GM12872 (cell line): Measurements from ENCODE around the gene LRPAP1.

Source experiments
- CTCF ChIP-seq: IDR thresholded peaks from 3 replicates; pipeline ENCODE4 v1.5.1; 2011; ENCODE audit warnings: low read depth, mild to moderate bottlenecking, low read length, moderate library complexity; ENCODE audit not compliant: insufficient read depth

The LRPAP1 gene

GRCh38 chr4:3521621-3522325, 10.4 kb downstream of the LRPAP1 start:
- no peak for TF ChIP-seq CTCF

GRCh38 chr4:3520796-3521600, 11.2 kb downstream of the LRPAP1 start:
- TF ChIP-seq CTCF, result no peak

GRCh38 chr4:3520276-3520675, 11.9 kb downstream of the LRPAP1 start:
- no peak for TF ChIP-seq CTCF

GRCh38 chr4:3519468-3520264, 12.6 kb downstream of the LRPAP1 start:
- no peak for TF ChIP-seq CTCF

GRCh38 chr4:3518941-3519340, 13.3 kb downstream of the LRPAP1 start:
- TF ChIP-seq CTCF, result no peak

GRCh38 chr4:3518511-3518880, 13.7 kb downstream of the LRPAP1 start:
- TF ChIP-seq CTCF, result no peak

- TF ChIP-seq CTCF, result no peak
Measured at GRCh38 chr4:3517731-3518510, 14.3 kb downstream of the LRPAP1 start.
